SK-N-SH (cell line): Measurements from ENCODE around the gene SLAMF1. TPM values are rescaled to one million over a fixed set of nuclear protein-coding genes. Genes with fewer than 3 reads are reported as not detected.

Experiments used
- CTCF ChIA-PET: fragments of 300-600, 350-600 bp; formaldehyde crosslinking; extraction: SDS; loops from one replicate; lab custom pipeline; 2021; lab: Yijun Ruan, JAX
- POLR2A ChIA-PET: fragments of 350-600 bp; sonication (Branson Sonifier 250); formaldehyde crosslinking; extraction: SDS; loops from one replicate; lab custom pipeline; 2020; ENCODE audit warnings: antibody characterized with exemption, inconsistent platforms; lab: Yijun Ruan, JAX
- DNase-seq: peaks from one replicate; pipeline ENCODE4 v3.0.0; 2012
- H2AFZ ChIP-seq: fragments of 200-600 bp; sonication (generic); 2 replicates; pipeline ENCODE4 v1.8.1; 2016; ENCODE audit warnings: antibody characterized with exemption, mild to moderate bottlenecking, low read depth
- H3F3A ChIP-seq: fragments of 200-600 bp; sonication (generic); replicated peaks from 2 replicates; pipeline ENCODE3; 2016; ENCODE audit warnings: antibody characterized with exemption, mild to moderate bottlenecking; ENCODE audit not compliant: insufficient read depth
- H3K27ac ChIP-seq, 2 experiments: fragments of 200-500 bp in 1 of 2; fragments of 200-600 bp in 1 of 2; sonication (Bioruptor generic) in 1 of 2; sonication (generic), shearing (Covaris generic) in 1 of 2; 2 replicates each; pipeline versions ENCODE4 v1.5.1 to v1.6.1; 2014 to 2016; ENCODE audit warnings: low read depth in 2 of 2, inconsistent platforms in 1 of 2, low read length in 1 of 2, mild to moderate bottlenecking in 1 of 2, mixed read lengths in 1 of 2
- H3K27me3 ChIP-seq: fragments of 200-600 bp; sonication (generic), shearing (Covaris generic); 2 replicates; pipeline ENCODE4 v1.6.1; 2016; ENCODE audit warnings: mixed run types; ENCODE audit not compliant: insufficient read depth
- H3K36me3 ChIP-seq, 2 experiments: fragments of 200-500 bp in 1 of 2; fragments of 200-600 bp in 1 of 2; sonication (Bioruptor generic) in 1 of 2; sonication (generic) in 1 of 2; replicated peaks in 1 of 2; 2 replicates each; pipeline versions ENCODE3 to v1.5.1; 2014 to 2016; ENCODE audit warnings: low read length in 1 of 2, mild to moderate bottlenecking in 1 of 2; ENCODE audit not compliant: insufficient read depth in 2 of 2, control insufficient read depth in 1 of 2
- H3K4me1 ChIP-seq, 2 experiments: fragments of 200-500 bp in 1 of 2; fragments of 200-600 bp in 1 of 2; sonication (Bioruptor generic) in 1 of 2; sonication (generic), shearing (Covaris generic) in 1 of 2; 2 replicates each; pipeline versions ENCODE4 v1.5.1 to v1.6.1; 2014 to 2016; ENCODE audit warnings: low read depth in 1 of 2, low read length in 1 of 2, mixed run types in 1 of 2; ENCODE audit not compliant: insufficient read depth in 2 of 2, control insufficient read depth in 1 of 2
- H3K4me2 ChIP-seq: fragments of 200-600 bp; sonication (generic), shearing (Covaris generic); 2 replicates; pipeline ENCODE4 v1.6.1; 2017; ENCODE audit warnings: mixed run types
- H3K4me3 ChIP-seq, 2 experiments: fragments of 200-500 bp in 1 of 2; fragments of 200-600 bp in 1 of 2; sonication (Bioruptor generic) in 1 of 2; sonication (generic), shearing (Covaris generic) in 1 of 2; 2 replicates each; pipeline versions ENCODE4 v1.5.1 to v1.8.1; 2014 to 2016; ENCODE audit warnings: low read depth in 2 of 2, inconsistent platforms in 1 of 2, low read length in 1 of 2, mild to moderate bottlenecking in 1 of 2, mixed read lengths in 1 of 2, moderate library complexity in 1 of 2
- H3K79me2 ChIP-seq: fragments of 200-600 bp; sonication (generic); 2 replicates; pipeline ENCODE4 v1.8.1; 2017; ENCODE audit warnings: mild to moderate bottlenecking; ENCODE audit not compliant: insufficient read depth
- H3K9ac ChIP-seq: fragments of 200-600 bp; sonication (generic); 2 replicates; pipeline ENCODE4 v1.6.1; 2017; ENCODE audit warnings: mixed run types
- H3K9me2 ChIP-seq: fragments of 200-600 bp; sonication (generic); 2 replicates; pipeline ENCODE4 v1.6.1; 2017; ENCODE audit warnings: mixed run types
- H3K9me3 ChIP-seq: fragments of 200-600 bp; sonication (generic); 2 replicates; pipeline ENCODE4 v1.6.1; 2017; ENCODE audit warnings: mixed run types, mild to moderate bottlenecking, moderate library complexity
- H4K20me1 ChIP-seq: fragments of 200-600 bp; sonication (generic); 2 replicates; pipeline ENCODE4 v1.6.1; 2017; ENCODE audit warnings: mild to moderate bottlenecking, mixed run types; ENCODE audit not compliant: insufficient read depth
- CTCF ChIP-seq: fragments of 200-600 bp; sonication (generic); IDR thresholded peaks from 2 replicates; pipeline ENCODE4 v1.6.1; 2017; ENCODE audit warnings: antibody characterized with exemption, mild to moderate bottlenecking, moderate library complexity
- ELF1 ChIP-seq: IDR thresholded peaks from 2 replicates; pipeline ENCODE4 v1.4.0; 2012
- EP300 ChIP-seq, 2 experiments: IDR thresholded peaks; 2 replicates each; pipeline versions ENCODE4 v1.4.0 to v1.6.1; 2012; ENCODE audit warnings: borderline replicate concordance in 1 of 2, low read depth in 1 of 2, low read length in 1 of 2
- EZH2phosphoT487 ChIP-seq: fragments of 200-600 bp; sonication (generic); IDR thresholded peaks from 2 replicates; pipeline ENCODE4 v1.6.1; 2017; ENCODE audit warnings: low read depth, mixed run types, mild to moderate bottlenecking, antibody characterized with exemption, moderate library complexity, borderline replicate concordance
- JUND ChIP-seq: IDR thresholded peaks from 2 replicates; pipeline ENCODE4 v1.4.0; 2012
- MXI1 ChIP-seq: IDR thresholded peaks from 2 replicates; pipeline ENCODE4 v1.6.1; 2012; ENCODE audit warnings: mild to moderate bottlenecking, low read depth, low read length, improper control_type of control experiment
- RXRA ChIP-seq: IDR thresholded peaks from 2 replicates; pipeline ENCODE4 v1.4.0; 2012; ENCODE audit warnings: low read depth, mild to moderate bottlenecking, borderline replicate concordance
- SMC3 ChIP-seq: IDR thresholded peaks from 2 replicates; pipeline ENCODE4 v1.6.1; 2012; ENCODE audit warnings: low read depth, low read length, improper control_type of control experiment
- TEAD4 ChIP-seq: IDR thresholded peaks from 2 replicates; pipeline ENCODE4 v1.4.0; 2012; ENCODE audit warnings: mild to moderate bottlenecking, borderline replicate concordance; ENCODE audit not compliant: insufficient read depth
- USF1 ChIP-seq: IDR thresholded peaks from 2 replicates; pipeline ENCODE4 v1.4.0; 2012; ENCODE audit warnings: low read depth, borderline replicate concordance
- USF2 ChIP-seq: fragments of 150-350 bp; IDR thresholded peaks from 2 replicates; pipeline ENCODE4 v1.6.1; 2017; ENCODE audit warnings: antibody characterized with exemption, low read length, low read depth, borderline replicate concordance
- ZBTB33 ChIP-seq: IDR thresholded peaks from 2 replicates; pipeline ENCODE4 v1.4.0; 2012; ENCODE audit warnings: low read depth, borderline replicate concordance
- WGBS: methylation state at CpG from one replicate; pipeline ENCODE4 v1.1.6; 2017; ENCODE audit warnings: low lambda C conversion rate; 5-methylcytosine and 5-hydroxymethylcytosine counted together
- polyA plus RNA-seq, 3 experiments: library from polyadenylated mRNA; depleted of rRNA; stranded (reverse); fragments of >200 nt; gene quantifications; 2 replicates each; pipeline ENCODE4 v1.2.3, GENCODE V29; 2012

Gene SLAMF1
- polyA plus RNA-seq, 1 of the 3 experiments (the other 2 are of a cell fraction) = not detected

GRCh38 chr1:160606611-160607010 lies 40.2 kb downstream of the SLAMF1 start (continued):
- no peak for TF ChIP-seq USF2
- no peak for TF ChIP-seq CTCF
- no peak for TF ChIP-seq TEAD4
- no peak for TF ChIP-seq JUND
- no peak for TF ChIP-seq USF1

GRCh38 chr1:160605792-160606479 lies 40.9 kb downstream of the SLAMF1 start:
- ChIA-PET POLR2A (no interaction called here), CTCF (interaction anchor here (0.6 to 2.4 kb wide), 3 partner anchors 13 to 165 kb away, joined by 3 to 6 read pairs (median 5); no protein-coding TSS in a partner anchor)
- Histone ChIP-seq H3K9ac (no peak overlapping the region), H3K27ac (no peak overlapping the region), H3K36me3 (no peaks in the 10 kb centered on the region), H3K4me3 (no peak overlapping the region), H3K9me3 (no peaks in the 10 kb centered on the region), H3F3A (no peaks in the 10 kb centered on the region), H3K4me2 (no peak overlapping the region), H3K27me3 (peaks cover 28% of the 10 kb centered on the region), H4K20me1 (no peaks in the 10 kb centered on the region), H3K79me2 (no peaks in the 10 kb centered on the region), H3K9me2 (no peaks in the 10 kb centered on the region), H3K4me1 (no peaks in the 10 kb centered on the region), H2AFZ (no peak overlapping the region)
- 13% methylated on average over 3 of the region's 4 CpGs for WGBS
- DNase-seq = no peak
- TF ChIP-seq ELF1 (no peak), EZH2phosphoT487 (no peak), RXRA (no peak), ZBTB33 (no peak), SMC3 (no peak), CTCF (no peak), MXI1 (no peak), EP300 (IDR thresholded peaks at IDR 0.05; ENCODE audit: borderline replicate concordance in 1 of 2, low read depth in 1 of 2, low read length in 1 of 2) (no peak)
